ENCODE results near the gene CCNI2. TPM values are rescaled to one million over a fixed set of nuclear protein-coding genes. Genes with fewer than 3 reads are reported as not detected.

Gene CCNI2
- total RNA-seq, 1 experiment from 2014 or later, result not detected

DNA sequence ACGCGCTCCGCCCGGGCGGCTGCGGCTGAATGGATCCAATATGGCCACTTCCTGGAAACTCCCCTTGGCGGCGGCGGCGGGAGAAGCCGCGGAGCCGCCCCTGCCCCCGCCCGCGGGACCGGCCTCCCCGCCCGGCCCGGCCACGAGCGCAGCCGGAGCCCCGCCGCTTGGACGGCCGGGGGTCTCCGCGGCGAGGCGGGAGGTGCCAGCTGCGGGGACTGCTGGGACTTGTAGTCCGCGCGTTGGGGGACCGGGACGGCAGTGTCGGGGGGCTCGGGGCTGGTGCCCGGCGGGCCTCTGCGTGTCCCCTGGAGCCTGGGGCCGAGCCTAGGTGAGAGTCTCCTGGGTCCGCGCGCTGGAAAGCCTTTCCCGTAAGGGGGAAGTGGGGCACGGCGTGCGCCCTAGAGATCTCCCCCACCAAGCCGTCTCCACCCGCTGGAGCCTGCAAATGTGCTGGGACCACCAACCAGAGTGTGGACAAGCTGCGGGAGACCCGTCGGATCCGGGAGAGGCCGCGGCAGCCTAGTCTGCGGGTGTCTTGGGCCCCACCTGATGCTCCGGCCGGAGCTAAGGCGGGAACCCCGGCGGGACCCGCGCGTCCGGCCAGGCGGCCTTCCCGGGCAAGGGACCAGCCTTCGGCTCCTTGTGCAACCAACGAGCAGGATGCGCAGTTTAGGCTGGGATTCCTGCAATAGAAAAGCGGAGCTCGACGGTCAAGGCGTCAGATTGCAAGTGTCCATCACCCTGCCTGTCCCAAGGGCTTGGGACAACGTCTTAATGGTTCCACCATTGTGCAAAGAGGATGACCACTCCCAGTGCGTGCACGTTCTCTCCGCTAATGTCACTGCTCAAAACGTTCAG, 30.2 kb downstream of the CCNI2 start, which contains the start of gene SEPTIN8:
Gene SEPTIN8 (minus strand): TSS at position 31 of the 861 bp plus-strand sequence. CDS start 102 bp downstream, outside the sequence.
- intact Hi-C loops (cut with micrococcal nuclease; ENCODE audit: unreplicated experiment), result no loop called here
- CTCF ChIA-PET, result no interaction called here
- H3K4me1 ChIP-seq (ENCODE audit: insufficient read depth, low read length, poor library complexity, severe bottlenecking), result peaks cover 6% of the 10 kb centered on the region
- no peak for TF ChIP-seq EZH2 (IDR thresholded peaks at IDR 0.05; ENCODE audit: borderline replicate concordance, low read depth, low read length, poor library complexity, severe bottlenecking)
- TF ChIP-seq, protein P1, sequence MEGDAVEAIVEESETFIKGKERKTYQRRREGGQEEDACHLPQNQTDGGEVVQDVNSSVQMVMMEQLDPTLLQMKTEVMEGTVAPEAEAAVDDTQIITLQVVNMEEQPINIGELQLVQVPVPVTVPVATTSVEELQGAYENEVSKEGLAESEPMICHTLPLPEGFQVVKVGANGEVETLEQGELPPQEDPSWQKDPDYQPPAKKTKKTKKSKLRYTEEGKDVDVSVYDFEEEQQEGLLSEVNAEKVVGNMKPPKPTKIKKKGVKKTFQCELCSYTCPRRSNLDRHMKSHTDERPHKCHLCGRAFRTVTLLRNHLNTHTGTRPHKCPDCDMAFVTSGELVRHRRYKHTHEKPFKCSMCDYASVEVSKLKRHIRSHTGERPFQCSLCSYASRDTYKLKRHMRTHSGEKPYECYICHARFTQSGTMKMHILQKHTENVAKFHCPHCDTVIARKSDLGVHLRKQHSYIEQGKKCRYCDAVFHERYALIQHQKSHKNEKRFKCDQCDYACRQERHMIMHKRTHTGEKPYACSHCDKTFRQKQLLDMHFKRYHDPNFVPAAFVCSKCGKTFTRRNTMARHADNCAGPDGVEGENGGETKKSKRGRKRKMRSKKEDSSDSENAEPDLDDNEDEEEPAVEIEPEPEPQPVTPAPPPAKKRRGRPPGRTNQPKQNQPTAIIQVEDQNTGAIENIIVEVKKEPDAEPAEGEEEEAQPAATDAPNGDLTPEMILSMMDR (conservative IDR thresholded peaks at IDR 0.05; ENCODE audit: low read depth, low read length), result no peak
- POLR2A ChIA-PET (ENCODE audit: low non-redundant PET), result no interaction called here
- no peaks in the 10 kb centered on the region for H3K27me3 ChIP-seq (replicated peaks; ENCODE audit: insufficient read depth, low read depth, low read length, poor library complexity)
- no peaks in the 10 kb centered on the region for H3K36me3 ChIP-seq (ENCODE audit: insufficient read depth, low read length, poor library complexity, severe bottlenecking)
- no peaks in the 10 kb centered on the region for H3K9me3 ChIP-seq (ENCODE audit: low read depth, low read length, poor library complexity, severe bottlenecking)
- DNase-seq (ENCODE audit: low spot score), result peak; percentile 43
- H3K27ac ChIP-seq (ENCODE audit: low read depth, low read length, poor library complexity, severe bottlenecking), result peak within 1 kb of the TSS; percentile 50
- no TSS peak for BruUV-seq (replicated peaks)
- peak within 1 kb of the TSS; percentile 74 for H3K4me3 ChIP-seq (ENCODE audit: low read depth, low read length, poor library complexity, severe bottlenecking)

DNA sequence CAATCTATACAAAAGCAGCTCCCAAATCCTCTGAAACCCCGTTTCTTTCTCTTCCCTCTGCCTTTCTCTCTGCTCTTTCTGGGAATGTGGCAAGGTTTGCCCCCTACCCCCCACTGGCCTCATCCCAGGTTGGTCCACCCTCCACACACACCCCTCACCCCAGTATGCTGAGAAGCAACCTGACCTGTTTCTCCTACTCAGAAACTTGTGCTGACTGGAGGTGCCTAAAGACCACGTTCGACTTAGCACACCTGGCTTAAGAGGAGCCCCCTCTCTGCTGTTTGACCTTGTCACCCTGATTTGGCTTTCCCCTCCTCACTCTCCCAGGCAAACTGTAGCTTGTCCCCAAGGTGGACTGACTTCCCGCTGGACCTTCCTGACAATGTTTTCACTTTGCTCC, 30.9 kb downstream of the CCNI2 start:
- intact Hi-C loops (cut with micrococcal nuclease; ENCODE audit: unreplicated experiment), result no loop called here
- POLR2A ChIA-PET (ENCODE audit: low non-redundant PET), result no interaction called here
- CTCF ChIA-PET, result no interaction called here

DNA sequence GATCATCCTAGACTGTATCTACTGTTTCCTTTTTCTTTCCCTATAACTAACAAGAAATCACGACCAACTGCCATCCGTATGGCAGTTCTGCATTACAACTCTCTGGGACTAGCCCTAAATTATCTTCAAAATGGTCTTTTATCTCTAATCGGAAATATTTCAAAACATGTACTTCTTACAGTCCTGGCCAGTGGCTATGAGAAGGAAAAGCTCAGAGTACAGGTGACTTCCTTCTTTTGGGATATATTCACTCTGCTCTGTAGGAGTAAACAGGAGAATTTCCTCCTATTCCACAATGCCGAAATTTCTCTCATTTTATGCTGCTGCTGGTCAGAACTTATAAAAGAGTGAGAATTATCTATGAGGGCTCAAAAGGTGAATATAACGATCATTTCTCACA, 31.6 kb downstream of the CCNI2 start:
- H3K27me3 ChIP-seq (replicated peaks; ENCODE audit: insufficient read depth, low read depth, low read length, poor library complexity), result no peaks in the 10 kb centered on the region

More for the DNA sequence above, 30.9 kb downstream of the CCNI2 start:
- TF ChIP-seq, protein P1 (conservative IDR thresholded peaks at IDR 0.05; ENCODE audit: low read depth, low read length), result no peak
- TF ChIP-seq EZH2 (IDR thresholded peaks at IDR 0.05; ENCODE audit: borderline replicate concordance, low read depth, low read length, poor library complexity, severe bottlenecking), result no peak
- H3K36me3 ChIP-seq (ENCODE audit: insufficient read depth, low read length, poor library complexity, severe bottlenecking), result no peaks in the 10 kb centered on the region
- BruUV-seq (replicated peaks), result no TSS peak
- no peak overlapping the region for H3K27ac ChIP-seq (ENCODE audit: low read depth, low read length, poor library complexity, severe bottlenecking)
- no peak for DNase-seq (ENCODE audit: low spot score)
- H3K4me1 ChIP-seq (ENCODE audit: insufficient read depth, low read length, poor library complexity, severe bottlenecking), result peaks cover 6% of the 10 kb centered on the region
- H3K27me3 ChIP-seq (replicated peaks; ENCODE audit: insufficient read depth, low read depth, low read length, poor library complexity), result no peaks in the 10 kb centered on the region
- H3K9me3 ChIP-seq (ENCODE audit: low read depth, low read length, poor library complexity, severe bottlenecking), result no peaks in the 10 kb centered on the region
- H3K4me3 ChIP-seq (ENCODE audit: low read depth, low read length, poor library complexity, severe bottlenecking), result no peak overlapping the region

More for the DNA sequence above, 31.6 kb downstream of the CCNI2 start:
- intact Hi-C loops (cut with micrococcal nuclease; ENCODE audit: unreplicated experiment), result no loop called here
- TF ChIP-seq, protein P1 (conservative IDR thresholded peaks at IDR 0.05; ENCODE audit: low read depth, low read length), result no peak
- TF ChIP-seq EZH2 (IDR thresholded peaks at IDR 0.05; ENCODE audit: borderline replicate concordance, low read depth, low read length, poor library complexity, severe bottlenecking), result no peak
- Histone ChIP-seq H3K36me3 (ENCODE audit: insufficient read depth, low read length, poor library complexity, severe bottlenecking) (no peaks in the 10 kb centered on the region), H3K4me1 (ENCODE audit: insufficient read depth, low read length, poor library complexity, severe bottlenecking) (peaks cover 6% of the 10 kb centered on the region), H3K9me3 (ENCODE audit: low read depth, low read length, poor library complexity, severe bottlenecking) (no peaks in the 10 kb centered on the region), H3K4me3 (ENCODE audit: low read depth, low read length, poor library complexity, severe bottlenecking) (no peak overlapping the region), H3K27ac (ENCODE audit: low read depth, low read length, poor library complexity, severe bottlenecking) (no peak overlapping the region)
- no TSS peak for BruUV-seq (replicated peaks)
- POLR2A ChIA-PET (ENCODE audit: low non-redundant PET), result no interaction called here
- DNase-seq (ENCODE audit: low spot score), result no peak
- CTCF ChIA-PET, result no interaction called here
